Smooth muscle cell (in vitro differentiated cells): ENCODE measurements around the gene COL6A6. TPM values are rescaled to one million over a fixed set of nuclear protein-coding genes. Genes with fewer than 3 reads are reported as not detected.
"Not testable (repeated sequence)": the region's sequence is repeated elsewhere in the genome, so short reads cannot be mapped to it uniquely, and the experiment has no call there.

Source experiments
- DNase-seq: peaks from one replicate; lab custom pipeline; 2025; ENCODE audit not compliant: unreplicated experiment; lab: John Stamatoyannopoulos, UW
- H2AFZ ChIP-seq: fragments of 200-600 bp; sonication (generic); 2 replicates; pipeline ENCODE4 v1.6.0; 2016; ENCODE audit warnings: antibody characterized with exemption, low read depth, mild to moderate bottlenecking
- H3F3A ChIP-seq: fragments of 200-600 bp; sonication (generic); 2 replicates; pipeline ENCODE4 v1.6.0; 2017; ENCODE audit warnings: antibody characterized with exemption, low read depth
- H3K27ac ChIP-seq: fragments of 200-600 bp; sonication (generic); 2 replicates; pipeline ENCODE4 v1.5.1; 2016; ENCODE audit warnings: low read depth, mild to moderate bottlenecking
- H3K27me3 ChIP-seq: fragments of 200-600 bp; sonication (generic); 2 replicates; pipeline ENCODE4 v1.6.1; 2016; ENCODE audit warnings: low read depth, mild to moderate bottlenecking
- H3K36me3 ChIP-seq: fragments of 200-600 bp; sonication (generic); 2 replicates; pipeline ENCODE4 v1.5.1; 2016; ENCODE audit warnings: low read depth
- H3K4me1 ChIP-seq: fragments of 200-600 bp; sonication (generic); 2 replicates; pipeline ENCODE4 v1.5.1; 2016; ENCODE audit warnings: low read depth
- H3K4me2 ChIP-seq: fragments of 200-600 bp; sonication (generic); 2 replicates; pipeline ENCODE4 v1.6.0; 2016; ENCODE audit warnings: mild to moderate bottlenecking
- H3K4me3 ChIP-seq: fragments of 200-600 bp; sonication (generic); 2 replicates; pipeline ENCODE4 v1.5.1; 2016; ENCODE audit warnings: mild to moderate bottlenecking
- H3K79me2 ChIP-seq: fragments of 200-600 bp; sonication (generic); 2 replicates; pipeline ENCODE4 v1.6.0; 2016; ENCODE audit warnings: low read depth, mild to moderate bottlenecking
- H3K9ac ChIP-seq: fragments of 200-600 bp; sonication (generic); 2 replicates; pipeline ENCODE4 v1.6.0; 2016; ENCODE audit warnings: low read depth
- H3K9me3 ChIP-seq: fragments of 200-600 bp; sonication (generic); replicated peaks from 2 replicates; pipeline ENCODE4 v1.5.1; 2016; ENCODE audit warnings: low read depth
- H4K20me1 ChIP-seq: fragments of 200-600 bp; sonication (generic); 2 replicates; pipeline ENCODE4 v1.6.0; 2016; ENCODE audit warnings: low read depth
- WGBS: methylation state at CpG from one replicate; pipeline ENCODE4 v1.1.7; 2016; ENCODE audit warnings: low lambda C conversion rate; 5-methylcytosine and 5-hydroxymethylcytosine counted together
- polyA plus RNA-seq: library from polyadenylated mRNA; unstranded; fragments of >200 nt; fragmentation: Nextera tagmentation; extraction: Ambion mirVana; gene quantifications from 2 replicates; pipeline ENCODE4 v1.2.1, GENCODE V29; 2016
- total RNA-seq: library from RNA; depleted of rRNA; stranded (reverse); fragments of >200 nt; gene quantifications from 2 replicates; pipeline ENCODE4 v1.2.3, GENCODE V29; 2014
- TF ChIP-seq, protein P1 (sequence below): fragments of 200-600 bp; sonication (generic); IDR thresholded peaks from 2 replicates; pipeline ENCODE4 v1.5.1; 2017; ENCODE audit warnings: borderline replicate concordance, mild to moderate bottlenecking, antibody characterized with exemption; ENCODE audit not compliant: insufficient read depth, poor library complexity, severe bottlenecking

COL6A6 gene
- total and polyA plus RNA-seq, 2 experiments from 2014 or later, result 0.38 to 1.5 TPM

GRCh38 chr3:130546920-130547679 is 30.1 kb downstream of the COL6A6 start:
- DNase-seq, result no peak
- Histone ChIP-seq H3K27me3 (no peaks in the 10 kb centered on the region), H3K4me3 (no peak overlapping the region), H3K27ac (no peak overlapping the region), H2AFZ (no peak overlapping the region), H3K4me2 (no peak overlapping the region), H3K4me1 (no peaks in the 10 kb centered on the region), H3K36me3 (no peaks in the 10 kb centered on the region), H3K79me2 (no peaks in the 10 kb centered on the region), H3K9ac (no peak overlapping the region), H3K9me3 (no peaks in the 10 kb centered on the region), H3F3A (peaks cover 12% of the 10 kb centered on the region), H4K20me1 (no peaks in the 10 kb centered on the region)
- 97% methylated on average over 29 of the region's 29 CpGs for WGBS
- TF ChIP-seq, protein P1, sequence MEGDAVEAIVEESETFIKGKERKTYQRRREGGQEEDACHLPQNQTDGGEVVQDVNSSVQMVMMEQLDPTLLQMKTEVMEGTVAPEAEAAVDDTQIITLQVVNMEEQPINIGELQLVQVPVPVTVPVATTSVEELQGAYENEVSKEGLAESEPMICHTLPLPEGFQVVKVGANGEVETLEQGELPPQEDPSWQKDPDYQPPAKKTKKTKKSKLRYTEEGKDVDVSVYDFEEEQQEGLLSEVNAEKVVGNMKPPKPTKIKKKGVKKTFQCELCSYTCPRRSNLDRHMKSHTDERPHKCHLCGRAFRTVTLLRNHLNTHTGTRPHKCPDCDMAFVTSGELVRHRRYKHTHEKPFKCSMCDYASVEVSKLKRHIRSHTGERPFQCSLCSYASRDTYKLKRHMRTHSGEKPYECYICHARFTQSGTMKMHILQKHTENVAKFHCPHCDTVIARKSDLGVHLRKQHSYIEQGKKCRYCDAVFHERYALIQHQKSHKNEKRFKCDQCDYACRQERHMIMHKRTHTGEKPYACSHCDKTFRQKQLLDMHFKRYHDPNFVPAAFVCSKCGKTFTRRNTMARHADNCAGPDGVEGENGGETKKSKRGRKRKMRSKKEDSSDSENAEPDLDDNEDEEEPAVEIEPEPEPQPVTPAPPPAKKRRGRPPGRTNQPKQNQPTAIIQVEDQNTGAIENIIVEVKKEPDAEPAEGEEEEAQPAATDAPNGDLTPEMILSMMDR, result no peak

GRCh38 chr3:130547680-130548065 is 30.7 kb downstream of the COL6A6 start:
- DNase-seq, H3K4me2 ChIP-seq, H3K4me1 ChIP-seq, H3K4me3 ChIP-seq, H4K20me1 ChIP-seq, H3K79me2 ChIP-seq, H3K27me3 ChIP-seq, H3K36me3 ChIP-seq, H3K9me3 ChIP-seq, H3K9ac ChIP-seq, H2AFZ ChIP-seq, H3K27ac ChIP-seq: not testable (repeated sequence)
- peaks cover 12% of the 10 kb centered on the region for H3F3A ChIP-seq
- 86% methylated on average over 9 of the region's 9 CpGs for WGBS

DNA sequence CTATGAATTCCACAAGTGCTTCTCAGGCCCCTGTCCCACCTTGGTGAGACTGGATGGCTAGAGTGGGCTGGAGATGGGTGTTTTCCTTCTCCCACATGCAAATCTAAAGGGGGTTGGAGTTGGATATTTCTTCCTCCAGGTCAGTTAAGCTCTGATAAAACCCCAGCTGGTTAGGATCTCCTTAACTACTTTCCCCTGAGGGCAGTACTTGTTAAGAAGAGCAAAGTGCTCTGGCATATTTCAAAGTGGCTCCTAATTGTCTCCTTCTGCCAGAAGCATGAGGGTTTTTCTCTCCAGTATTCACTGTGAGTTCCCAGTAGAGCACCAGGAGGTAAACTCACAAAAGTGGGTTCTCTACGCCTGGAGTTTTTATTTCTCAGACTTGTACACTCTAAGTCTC is 31.4 kb downstream of the COL6A6 start:
- TF ChIP-seq, protein P1, result no peak
- Histone ChIP-seq H2AFZ (peak overlapping the region; percentile 36), H3K4me1 (no peaks in the 10 kb centered on the region), H3K79me2 (no peaks in the 10 kb centered on the region), H3K27ac (no peak overlapping the region), H3F3A (peaks cover 12% of the 10 kb centered on the region), H3K4me2 (peak overlapping the region; percentile 26), H3K4me3 (no peak overlapping the region), H3K9me3 (peaks cover 5% of the 10 kb centered on the region), H3K36me3 (no peaks in the 10 kb centered on the region), H3K9ac (no peak overlapping the region), H3K27me3 (no peaks in the 10 kb centered on the region), H4K20me1 (no peaks in the 10 kb centered on the region)
- no peak for DNase-seq
- 33% methylated on average over 1 of the region's 1 CpG for WGBS

GRCh38 chr3:130557336-130558035 is 40.5 kb downstream of the COL6A6 start:
- DNase-seq, result no peak
- H3K79me2 ChIP-seq, result no peaks in the 10 kb centered on the region
- no peaks in the 10 kb centered on the region for H3K36me3 ChIP-seq
- no peak overlapping the region for H3K27ac ChIP-seq
- 89% methylated on average over 3 of the region's 3 CpGs for WGBS
- no peaks in the 10 kb centered on the region for H3K4me1 ChIP-seq
- no peak overlapping the region for H3K4me3 ChIP-seq
- TF ChIP-seq, protein P1, result no peak
- no peaks in the 10 kb centered on the region for H4K20me1 ChIP-seq
- peaks cover 5% of the 10 kb centered on the region for H3K9me3 ChIP-seq
- no peak overlapping the region for H3K9ac ChIP-seq
- H3K27me3 ChIP-seq, result no peaks in the 10 kb centered on the region
- no peaks in the 10 kb centered on the region for H3F3A ChIP-seq
- no peak overlapping the region for H3K4me2 ChIP-seq
- H2AFZ ChIP-seq, result no peak overlapping the region
